ENCODE results near the gene ABCB11. TPM values are rescaled to one million over a fixed set of nuclear protein-coding genes. Genes with fewer than 3 reads are reported as not detected.

The ABCB11 gene
- total and polyA plus RNA-seq, 9 of the 15 experiments (the other 6 are each of a cell fraction or from before 2014, with no cell fraction given) = 0.04 to 0.51 (median 0.10) TPM; not detected in 1

DNA sequence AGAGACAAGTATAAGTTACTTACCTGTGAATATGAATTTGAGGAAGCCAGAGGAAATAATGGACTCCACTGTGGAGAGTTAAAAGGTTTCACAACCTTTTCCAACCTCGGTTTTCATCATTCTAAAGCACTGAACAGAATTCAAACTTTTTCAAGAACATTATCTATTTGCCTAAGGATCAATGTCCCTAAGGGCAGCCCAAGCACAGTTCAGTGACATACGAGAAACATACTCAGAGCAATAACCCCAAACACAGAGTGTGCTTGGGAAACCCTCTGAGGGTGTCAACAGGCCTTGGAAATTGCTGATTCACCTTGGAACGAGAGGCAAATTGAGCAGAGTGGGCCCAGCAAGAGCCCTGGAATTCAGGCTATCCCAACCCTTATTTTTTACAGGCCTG is at the start of gene ABCB11 (continued):
- peak; percentile 75 for TF ChIP-seq C11orf30 (IDR thresholded peaks at IDR 0.05; ENCODE audit: low read depth)
- no peak for TF ChIP-seq ZNF121 (CRISPR knock-in tag; conservative IDR thresholded peaks at IDR 0.05)
- TF ChIP-seq ZNF316 (IDR thresholded peaks at IDR 0.05) = peak; percentile 79
- no peak for TF ChIP-seq HNRNPUL1 (IDR thresholded peaks at IDR 0.05; ENCODE audit: low read length)
- TF ChIP-seq, protein P1, sequence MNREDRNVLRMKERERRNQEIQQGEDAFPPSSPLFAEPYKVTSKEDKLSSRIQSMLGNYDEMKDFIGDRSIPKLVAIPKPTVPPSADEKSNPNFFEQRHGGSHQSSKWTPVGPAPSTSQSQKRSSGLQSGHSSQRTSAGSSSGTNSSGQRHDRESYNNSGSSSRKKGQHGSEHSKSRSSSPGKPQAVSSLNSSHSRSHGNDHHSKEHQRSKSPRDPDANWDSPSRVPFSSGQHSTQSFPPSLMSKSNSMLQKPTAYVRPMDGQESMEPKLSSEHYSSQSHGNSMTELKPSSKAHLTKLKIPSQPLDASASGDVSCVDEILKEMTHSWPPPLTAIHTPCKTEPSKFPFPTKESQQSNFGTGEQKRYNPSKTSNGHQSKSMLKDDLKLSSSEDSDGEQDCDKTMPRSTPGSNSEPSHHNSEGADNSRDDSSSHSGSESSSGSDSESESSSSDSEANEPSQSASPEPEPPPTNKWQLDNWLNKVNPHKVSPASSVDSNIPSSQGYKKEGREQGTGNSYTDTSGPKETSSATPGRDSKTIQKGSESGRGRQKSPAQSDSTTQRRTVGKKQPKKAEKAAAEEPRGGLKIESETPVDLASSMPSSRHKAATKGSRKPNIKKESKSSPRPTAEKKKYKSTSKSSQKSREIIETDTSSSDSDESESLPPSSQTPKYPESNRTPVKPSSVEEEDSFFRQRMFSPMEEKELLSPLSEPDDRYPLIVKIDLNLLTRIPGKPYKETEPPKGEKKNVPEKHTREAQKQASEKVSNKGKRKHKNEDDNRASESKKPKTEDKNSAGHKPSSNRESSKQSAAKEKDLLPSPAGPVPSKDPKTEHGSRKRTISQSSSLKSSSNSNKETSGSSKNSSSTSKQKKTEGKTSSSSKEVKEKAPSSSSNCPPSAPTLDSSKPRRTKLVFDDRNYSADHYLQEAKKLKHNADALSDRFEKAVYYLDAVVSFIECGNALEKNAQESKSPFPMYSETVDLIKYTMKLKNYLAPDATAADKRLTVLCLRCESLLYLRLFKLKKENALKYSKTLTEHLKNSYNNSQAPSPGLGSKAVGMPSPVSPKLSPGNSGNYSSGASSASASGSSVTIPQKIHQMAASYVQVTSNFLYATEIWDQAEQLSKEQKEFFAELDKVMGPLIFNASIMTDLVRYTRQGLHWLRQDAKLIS (CRISPR knock-in tag; IDR thresholded peaks at IDR 0.05) = no peak
- TF ChIP-seq NFE2 (IDR thresholded peaks at IDR 0.05; ENCODE audit: low read depth) = peak; percentile 83
- TF ChIP-seq, protein P2, sequence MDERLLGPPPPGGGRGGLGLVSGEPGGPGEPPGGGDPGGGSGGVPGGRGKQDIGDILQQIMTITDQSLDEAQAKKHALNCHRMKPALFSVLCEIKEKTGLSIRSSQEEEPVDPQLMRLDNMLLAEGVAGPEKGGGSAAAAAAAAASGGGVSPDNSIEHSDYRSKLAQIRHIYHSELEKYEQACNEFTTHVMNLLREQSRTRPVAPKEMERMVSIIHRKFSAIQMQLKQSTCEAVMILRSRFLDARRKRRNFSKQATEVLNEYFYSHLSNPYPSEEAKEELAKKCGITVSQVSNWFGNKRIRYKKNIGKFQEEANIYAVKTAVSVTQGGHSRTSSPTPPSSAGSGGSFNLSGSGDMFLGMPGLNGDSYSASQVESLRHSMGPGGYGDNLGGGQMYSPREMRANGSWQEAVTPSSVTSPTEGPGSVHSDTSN (CRISPR knock-in tag; IDR thresholded peaks at IDR 0.05; ENCODE audit: low read depth) = no peak
- TF ChIP-seq, protein P2 (tag; conservative IDR thresholded peaks at IDR 0.05; ENCODE audit: low read depth) = no peak
- no peak for TF ChIP-seq PTBP1 (IDR thresholded peaks at IDR 0.05; ENCODE audit: low read depth, low read length)
- TF ChIP-seq MEIS2 (IDR thresholded peaks at IDR 0.05; ENCODE audit: partially characterized antibody) = no peak
- TF ChIP-seq, protein P3, sequence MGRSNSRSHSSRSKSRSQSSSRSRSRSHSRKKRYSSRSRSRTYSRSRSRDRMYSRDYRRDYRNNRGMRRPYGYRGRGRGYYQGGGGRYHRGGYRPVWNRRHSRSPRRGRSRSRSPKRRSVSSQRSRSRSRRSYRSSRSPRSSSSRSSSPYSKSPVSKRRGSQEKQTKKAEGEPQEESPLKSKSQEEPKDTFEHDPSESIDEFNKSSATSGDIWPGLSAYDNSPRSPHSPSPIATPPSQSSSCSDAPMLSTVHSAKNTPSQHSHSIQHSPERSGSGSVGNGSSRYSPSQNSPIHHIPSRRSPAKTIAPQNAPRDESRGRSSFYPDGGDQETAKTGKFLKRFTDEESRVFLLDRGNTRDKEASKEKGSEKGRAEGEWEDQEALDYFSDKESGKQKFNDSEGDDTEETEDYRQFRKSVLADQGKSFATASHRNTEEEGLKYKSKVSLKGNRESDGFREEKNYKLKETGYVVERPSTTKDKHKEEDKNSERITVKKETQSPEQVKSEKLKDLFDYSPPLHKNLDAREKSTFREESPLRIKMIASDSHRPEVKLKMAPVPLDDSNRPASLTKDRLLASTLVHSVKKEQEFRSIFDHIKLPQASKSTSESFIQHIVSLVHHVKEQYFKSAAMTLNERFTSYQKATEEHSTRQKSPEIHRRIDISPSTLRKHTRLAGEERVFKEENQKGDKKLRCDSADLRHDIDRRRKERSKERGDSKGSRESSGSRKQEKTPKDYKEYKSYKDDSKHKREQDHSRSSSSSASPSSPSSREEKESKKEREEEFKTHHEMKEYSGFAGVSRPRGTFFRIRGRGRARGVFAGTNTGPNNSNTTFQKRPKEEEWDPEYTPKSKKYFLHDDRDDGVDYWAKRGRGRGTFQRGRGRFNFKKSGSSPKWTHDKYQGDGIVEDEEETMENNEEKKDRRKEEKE (IDR thresholded peaks at IDR 0.05; ENCODE audit: borderline replicate concordance in 1 of 2, control insufficient read depth in 1 of 2, low read depth in 2 of 2, low read length in 1 of 2) = no peak
- no peak for TF ChIP-seq NELFE (IDR thresholded peaks at IDR 0.05; ENCODE audit: insufficient read depth, insufficient read length)
- TF ChIP-seq ZNF165 (CRISPR knock-in tag; IDR thresholded peaks at IDR 0.05; ENCODE audit: borderline replicate concordance) = no peak
- TF ChIP-seq, protein P4, sequence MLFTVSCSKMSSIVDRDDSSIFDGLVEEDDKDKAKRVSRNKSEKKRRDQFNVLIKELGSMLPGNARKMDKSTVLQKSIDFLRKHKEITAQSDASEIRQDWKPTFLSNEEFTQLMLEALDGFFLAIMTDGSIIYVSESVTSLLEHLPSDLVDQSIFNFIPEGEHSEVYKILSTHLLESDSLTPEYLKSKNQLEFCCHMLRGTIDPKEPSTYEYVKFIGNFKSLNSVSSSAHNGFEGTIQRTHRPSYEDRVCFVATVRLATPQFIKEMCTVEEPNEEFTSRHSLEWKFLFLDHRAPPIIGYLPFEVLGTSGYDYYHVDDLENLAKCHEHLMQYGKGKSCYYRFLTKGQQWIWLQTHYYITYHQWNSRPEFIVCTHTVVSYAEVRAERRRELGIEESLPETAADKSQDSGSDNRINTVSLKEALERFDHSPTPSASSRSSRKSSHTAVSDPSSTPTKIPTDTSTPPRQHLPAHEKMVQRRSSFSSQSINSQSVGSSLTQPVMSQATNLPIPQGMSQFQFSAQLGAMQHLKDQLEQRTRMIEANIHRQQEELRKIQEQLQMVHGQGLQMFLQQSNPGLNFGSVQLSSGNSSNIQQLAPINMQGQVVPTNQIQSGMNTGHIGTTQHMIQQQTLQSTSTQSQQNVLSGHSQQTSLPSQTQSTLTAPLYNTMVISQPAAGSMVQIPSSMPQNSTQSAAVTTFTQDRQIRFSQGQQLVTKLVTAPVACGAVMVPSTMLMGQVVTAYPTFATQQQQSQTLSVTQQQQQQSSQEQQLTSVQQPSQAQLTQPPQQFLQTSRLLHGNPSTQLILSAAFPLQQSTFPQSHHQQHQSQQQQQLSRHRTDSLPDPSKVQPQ (CRISPR knock-in tag; IDR thresholded peaks at IDR 0.05; ENCODE audit: borderline replicate concordance) = no peak
- TF ChIP-seq SAFB (IDR thresholded peaks at IDR 0.05; ENCODE audit: borderline replicate concordance, low read depth, low read length) = no peak
- TF ChIP-seq BRCA1 (IDR thresholded peaks at IDR 0.05) = no peak
- TF ChIP-seq BRCA1 (CRISPR knock-in tag; IDR thresholded peaks at IDR 0.05) = no peak
- no peak for TF ChIP-seq SLC30A9 (CRISPR knock-in tag; IDR thresholded peaks at IDR 0.05)
